GM12878 (cell line): Measurements from ENCODE around the gene EIF4H. TPM values are rescaled to one million over a fixed set of nuclear protein-coding genes. Genes with fewer than 3 reads are reported as not detected.

ENCODE experiments used
- CEBPZ ChIP-seq: fragments of 150-350 bp; IDR thresholded peaks from 2 replicates; pipeline ENCODE4 v1.6.1; 2016; ENCODE audit warnings: low read depth, low read length
- JUNB ChIP-seq: IDR thresholded peaks from 2 replicates; pipeline ENCODE4 v1.6.1; 2016; ENCODE audit warnings: antibody characterized with exemption, mild to moderate bottlenecking
- JUND ChIP-seq: IDR thresholded peaks from 2 replicates; pipeline ENCODE4 v1.6.1; 2012; ENCODE audit warnings: low read depth, mild to moderate bottlenecking, low read length, improper control_type of control experiment, moderate library complexity
- MAX ChIP-seq: IDR thresholded peaks from 2 replicates; pipeline ENCODE4 v1.6.1; 2012; ENCODE audit warnings: low read depth, low read length, improper control_type of control experiment
- REST ChIP-seq: IDR thresholded peaks from 2 replicates; pipeline ENCODE4 v1.6.1; 2012; ENCODE audit warnings: mild to moderate bottlenecking, low read depth, low read length
- ZBED1 ChIP-seq: IDR thresholded peaks from 2 replicates; pipeline ENCODE4 v1.6.1; 2016; ENCODE audit warnings: borderline replicate concordance
- ZBTB40 ChIP-seq: fragments of 450-650 bp; IDR thresholded peaks from 2 replicates; pipeline ENCODE4 v1.6.1; 2016; ENCODE audit warnings: mild to moderate bottlenecking, moderate library complexity, borderline replicate concordance
- ZNF24 ChIP-seq: fragments of 450-650 bp; IDR thresholded peaks from 2 replicates; pipeline ENCODE4 v1.6.1; 2017; ENCODE audit warnings: antibody characterized with exemption, mild to moderate bottlenecking
- polyA plus RNA-seq, 11 experiments: library from polyadenylated mRNA; depleted of rRNA in 4 of 11; unstranded in 6 of 11; stranded (reverse) in 5 of 11; fragments of >200 nt; fragmentation: Nextera tagmentation in 4 of 11; fragmentation: Illumina TruSeq in 1 of 11; extraction: Ambion mirVana in 4 of 11; extraction: Trizol in 1 of 11; gene quantifications; 1 replicate in 1 of 11; 2 replicates in 10 of 11; pipeline versions ENCODE4 v1.2.1 to v1.2.3, GENCODE V29; 2011 to 2016; ENCODE audit warnings: inconsistent platforms in 2 of 11, missing spikeins in 2 of 11, low read depth in 1 of 11
- total RNA-seq, 4 experiments: library from RNA; depleted of rRNA in 3 of 4; stranded (reverse); fragments of >200 nt in 3 of 4; fragmentation: Illumina TruSeq in 1 of 4; extraction: Trizol in 1 of 4; gene quantifications; 2 replicates each; pipeline versions ENCODE4 v1.2.1 to v1.2.3, GENCODE V29; 2013 to 2021

Gene EIF4H
- total and polyA plus RNA-seq, 10 of the 15 experiments (the other 5 are each of a cell fraction or from before 2014, with no cell fraction given): 9.9 to 443 (median 258) TPM

- TF ChIP-seq CEBPZ: no peak
- TF ChIP-seq ZBTB40: no peak
- TF ChIP-seq REST: no peak
- TF ChIP-seq MAX: no peak
- TF ChIP-seq JUND: no peak
- TF ChIP-seq ZNF24: no peak
- TF ChIP-seq JUNB: no peak
- no peak for TF ChIP-seq ZBED1
Measured at GRCh38 chr7:74153736-74154135, 20.4 kb upstream of the EIF4H start (continued).
